ENCODE measurements around the gene ACOX2.

The ACOX2 gene

GRCh38 chr3:58471025-58471887 is 65.7 kb downstream of the ACOX2 start:
- DNase-seq = peak; percentile 24

- DNase-seq = no peak
Measured at GRCh38 chr3:58470363-58471024, 66.5 kb downstream of the ACOX2 start.

GRCh38 chr3:58469096-58469495 is 67.9 kb downstream of the ACOX2 start:
- no peak for DNase-seq

- DNase-seq = no peak
Measured at GRCh38 chr3:58466899-58467563, 70.0 kb downstream of the ACOX2 start.

- no peak for DNase-seq
Measured at GRCh38 chr3:58464866-58465265, 72.1 kb downstream of the ACOX2 start.

- no peak for DNase-seq
Measured at GRCh38 chr3:58463942-58464271, 73.1 kb downstream of the ACOX2 start.

- peak; percentile 41 for DNase-seq
Measured at GRCh38 chr3:58463181-58463941, 73.6 kb downstream of the ACOX2 start.

- DNase-seq = no peak
Measured at GRCh38 chr3:58462829-58463180, 74.2 kb downstream of the ACOX2 start.

- DNase-seq = no peak
Measured at GRCh38 chr3:58459160-58459559, 77.8 kb downstream of the ACOX2 start.

All from central memory CD4-positive, alpha-beta T cell (primary cell).